MV-4-11 (cell line): ENCODE results near the gene USP11.
"Not testable (repeated sequence)": the region's sequence is repeated elsewhere in the genome, so short reads cannot be mapped to it uniquely, and the experiment has no call there.

Source experiments
- DNase-seq: peaks from one replicate; lab custom pipeline; 2025; lab: John Stamatoyannopoulos, UW

Gene USP11

DNA sequence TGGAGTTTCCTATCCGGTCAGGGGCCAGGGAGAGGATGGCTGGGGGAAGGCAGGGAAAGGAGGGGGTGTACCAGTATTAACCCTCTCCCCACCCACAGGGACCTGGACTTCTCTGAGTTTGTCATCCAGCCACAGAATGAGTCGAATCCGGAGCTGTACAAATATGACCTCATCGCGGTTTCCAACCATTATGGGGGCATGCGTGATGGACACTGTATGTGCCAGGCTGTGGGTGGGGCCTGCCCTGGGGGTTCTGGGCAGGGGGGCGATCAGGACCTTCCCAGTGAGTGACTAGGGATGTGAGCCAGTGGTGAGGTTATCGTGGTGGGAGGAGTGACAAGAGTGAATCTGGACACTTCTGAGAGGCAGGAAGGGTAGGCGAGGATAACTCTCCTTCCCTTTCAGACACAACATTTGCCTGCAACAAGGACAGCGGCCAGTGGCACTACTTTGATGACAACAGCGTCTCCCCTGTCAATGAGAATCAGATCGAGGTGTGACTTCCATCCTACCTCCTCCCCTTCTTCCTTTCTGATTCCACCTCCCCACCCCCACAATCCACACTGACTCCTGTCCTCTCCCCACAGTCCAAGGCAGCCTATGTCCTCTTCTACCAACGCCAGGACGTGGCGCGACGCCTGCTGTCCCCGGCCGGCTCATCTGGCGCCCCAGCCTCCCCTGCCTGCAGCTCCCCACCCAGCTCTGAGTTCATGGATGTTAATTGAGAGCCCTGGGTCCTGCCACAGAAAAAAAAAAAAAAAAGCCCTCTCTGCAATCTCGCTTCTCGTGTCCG lies 14.6 kb downstream of the USP11 start:
- no peak for DNase-seq

DNA sequence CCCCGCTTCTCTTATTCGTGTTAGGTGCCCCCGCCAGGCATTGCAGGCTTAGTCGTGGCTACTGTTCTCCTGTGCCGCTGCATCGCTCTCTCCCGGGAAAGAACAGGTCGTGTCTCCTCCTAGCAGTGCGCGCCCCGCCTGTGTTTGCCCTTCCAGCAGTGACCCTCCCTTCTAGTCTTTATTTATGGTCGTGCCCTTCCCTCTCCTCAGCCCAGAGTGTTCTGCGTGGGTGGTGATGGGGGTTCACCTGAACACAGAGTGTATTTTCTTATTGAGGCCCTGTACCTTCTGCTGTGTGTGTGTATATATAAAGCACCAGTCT lies 15.2 kb downstream of the USP11 start:
- no peak for DNase-seq

DNA sequence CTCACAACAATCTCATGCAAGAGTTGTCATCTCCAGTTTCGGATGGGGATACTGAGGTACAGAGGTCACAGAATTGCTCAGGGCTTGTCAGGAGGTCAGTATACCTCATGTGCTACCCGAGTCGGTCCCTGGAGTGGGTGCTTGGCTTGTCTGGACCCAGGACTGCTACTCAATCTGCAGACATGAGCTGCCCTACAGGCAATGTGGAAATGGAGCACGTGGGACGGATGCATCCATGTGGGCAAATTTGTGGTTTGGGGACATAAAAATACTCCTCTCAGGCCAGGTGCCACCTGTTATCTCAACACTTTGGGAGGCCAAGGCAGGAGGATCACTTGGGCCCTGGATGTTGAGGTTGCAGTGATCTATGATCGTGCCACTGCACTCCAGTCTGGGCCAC lies 15.8 kb downstream of the USP11 start:
- no peak for DNase-seq

DNA sequence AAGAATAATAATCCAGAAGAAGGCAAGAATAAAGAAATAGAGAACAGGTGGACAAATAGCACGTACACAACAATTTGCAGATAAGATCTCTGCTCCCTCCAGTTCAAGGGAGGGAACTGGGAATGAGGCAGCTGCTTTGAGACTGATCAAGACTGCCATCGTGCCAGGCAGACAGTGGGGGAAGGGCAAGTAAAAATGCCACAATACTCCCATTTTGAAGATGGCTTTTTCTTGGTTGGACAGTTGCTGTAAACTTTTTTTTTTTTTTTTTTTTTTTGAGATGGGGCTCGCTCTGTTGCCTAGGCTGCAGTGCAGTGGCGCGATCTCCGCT lies 17.2 kb downstream of the USP11 start:
- no peak for DNase-seq

DNA sequence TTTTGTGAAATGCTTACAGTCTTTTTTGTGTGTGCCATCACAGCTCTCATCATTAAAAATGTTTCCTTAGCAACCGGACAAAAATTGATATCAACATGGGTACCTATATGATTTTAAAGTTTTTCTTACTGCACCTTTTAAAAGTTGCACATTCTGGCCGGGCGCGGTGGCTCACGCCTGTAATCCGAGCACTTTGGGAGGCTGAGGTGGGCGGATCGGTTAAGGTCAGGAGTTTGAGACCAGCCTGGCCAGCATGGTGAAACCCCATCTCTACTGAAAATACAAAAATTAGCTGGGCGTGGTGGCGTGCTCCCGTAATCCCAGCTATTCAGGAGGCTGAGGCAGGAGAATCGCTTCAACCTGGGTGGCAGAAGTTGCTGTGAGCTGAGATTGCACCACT lies 24.8 kb downstream of the USP11 start:
- not testable (repeated sequence) for DNase-seq

DNA sequence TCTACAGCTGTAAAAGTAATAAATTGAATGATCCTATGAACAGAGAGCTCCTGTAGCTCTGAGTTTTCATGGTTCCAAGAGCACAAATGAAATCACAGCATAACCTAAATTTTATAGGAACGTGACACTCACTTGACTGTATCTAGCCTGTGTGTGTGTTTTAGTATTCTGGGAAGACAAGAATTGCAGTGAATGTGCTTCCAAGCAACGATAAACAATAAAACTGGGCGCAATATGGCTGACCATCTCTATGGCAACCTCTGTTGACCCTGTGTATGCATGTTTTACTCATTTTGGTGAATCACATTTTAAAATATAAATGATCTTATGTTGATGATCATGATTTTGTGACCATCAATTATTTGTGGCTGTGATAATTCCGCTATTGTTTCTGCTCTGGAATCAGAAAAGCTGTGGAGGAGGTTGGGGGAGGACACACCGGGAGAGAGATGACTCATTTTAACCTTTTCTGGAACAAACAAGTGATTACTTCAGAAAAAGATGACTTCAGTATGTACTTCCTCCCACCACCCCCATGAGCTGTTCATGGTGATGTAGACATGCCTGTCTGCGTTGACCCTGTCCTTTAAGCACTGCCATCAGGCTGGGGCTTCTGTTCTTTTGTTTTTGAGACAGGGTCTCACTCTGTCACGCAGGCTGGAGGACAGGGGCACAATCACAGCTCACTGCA lies 31.8 kb downstream of the USP11 start:
- peak; percentile 25 for DNase-seq

DNA sequence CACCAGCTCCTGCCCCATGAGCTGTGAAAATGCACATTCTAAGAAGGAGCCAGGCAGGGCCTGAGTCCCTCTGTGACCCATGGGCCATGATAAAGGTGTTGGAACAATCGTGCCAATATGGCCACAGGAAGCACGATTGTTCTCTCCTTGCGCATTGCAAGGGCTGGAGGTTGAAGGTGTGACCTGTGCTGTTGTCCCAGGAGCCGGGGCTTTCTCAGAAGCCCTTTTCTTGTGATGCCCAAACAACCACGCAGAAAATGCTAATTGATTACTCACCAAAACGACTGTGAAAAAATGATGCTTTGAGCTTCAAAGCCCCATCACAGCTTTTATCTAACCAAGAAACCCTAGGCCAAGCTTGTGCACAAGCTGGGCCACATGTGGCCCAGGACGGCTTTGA lies 33.8 kb downstream of the USP11 start:
- DNase-seq, result no peak

DNA sequence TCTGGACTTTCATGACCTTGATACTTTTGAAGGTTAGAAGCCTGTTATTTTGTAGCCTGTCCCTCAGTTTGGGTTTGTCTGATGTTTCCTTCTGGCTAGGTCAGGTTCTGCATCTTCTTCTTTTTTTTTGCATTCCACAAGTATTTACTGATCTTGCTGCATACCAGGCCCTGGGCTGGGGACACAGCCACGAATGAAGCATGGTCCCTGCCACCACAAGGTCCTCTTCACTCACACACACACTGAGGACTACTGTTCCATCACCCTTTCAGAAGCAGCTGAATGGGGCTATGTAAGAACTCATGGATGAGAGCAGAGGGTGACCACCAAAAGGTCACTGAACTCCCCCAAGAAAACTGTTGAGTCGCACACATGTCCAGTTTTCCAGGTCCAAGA lies 39.2 kb downstream of the USP11 start:
- no peak for DNase-seq

DNA sequence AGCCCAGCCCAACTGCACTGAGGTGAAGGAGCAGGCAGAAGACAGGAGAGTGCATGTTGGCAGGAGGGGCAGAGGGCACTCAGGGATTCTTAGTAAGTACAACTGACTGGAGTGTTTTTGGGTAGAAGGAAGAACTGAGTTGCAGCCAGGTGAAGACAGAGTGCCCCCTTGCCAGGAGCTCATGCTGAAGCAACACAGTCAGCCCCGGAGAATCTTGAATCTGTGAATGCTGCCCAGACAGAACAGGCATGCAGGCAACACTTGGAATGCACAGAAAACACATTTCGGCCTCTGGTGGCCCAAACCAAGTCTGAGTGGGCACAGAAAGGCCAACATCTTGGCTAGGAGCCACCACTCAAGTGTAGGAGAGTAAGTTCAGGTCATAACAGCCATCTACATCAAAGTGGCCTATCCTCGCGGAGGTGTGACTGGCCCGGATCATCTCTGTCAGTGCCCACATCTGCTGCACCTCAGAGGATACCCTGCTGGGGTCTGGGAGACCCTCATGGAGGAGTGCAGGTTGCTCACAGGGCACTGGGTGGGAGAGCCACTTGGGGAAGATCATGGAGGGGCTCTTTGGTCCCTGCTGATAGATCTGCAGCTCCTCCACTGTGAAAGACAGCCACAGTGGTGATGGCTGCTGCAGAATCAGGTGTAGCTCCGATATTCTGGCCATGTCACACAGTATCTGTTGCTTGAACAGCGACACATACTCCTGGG lies 40.4 kb downstream of the USP11 start:
- DNase-seq, result no peak

DNA sequence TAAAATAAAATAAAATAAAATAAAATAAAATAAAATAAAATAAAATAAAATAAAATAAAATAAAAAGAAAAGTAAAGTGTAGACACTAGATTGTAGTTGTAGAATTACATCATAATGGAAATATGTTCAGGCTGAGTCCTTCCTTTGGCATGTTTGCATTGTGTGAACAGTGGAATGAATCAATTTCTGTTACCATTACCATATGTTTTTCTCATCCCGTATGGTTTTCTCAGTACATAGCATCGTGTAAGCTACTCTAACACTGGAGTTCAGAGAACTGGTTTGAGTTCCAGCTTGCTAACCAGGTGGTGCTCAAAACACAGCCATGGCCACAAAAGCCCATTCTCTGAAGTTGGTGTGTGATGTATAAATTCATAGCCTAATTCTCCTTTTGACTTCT lies 45.9 kb downstream of the USP11 start:
- no peak for DNase-seq

DNA sequence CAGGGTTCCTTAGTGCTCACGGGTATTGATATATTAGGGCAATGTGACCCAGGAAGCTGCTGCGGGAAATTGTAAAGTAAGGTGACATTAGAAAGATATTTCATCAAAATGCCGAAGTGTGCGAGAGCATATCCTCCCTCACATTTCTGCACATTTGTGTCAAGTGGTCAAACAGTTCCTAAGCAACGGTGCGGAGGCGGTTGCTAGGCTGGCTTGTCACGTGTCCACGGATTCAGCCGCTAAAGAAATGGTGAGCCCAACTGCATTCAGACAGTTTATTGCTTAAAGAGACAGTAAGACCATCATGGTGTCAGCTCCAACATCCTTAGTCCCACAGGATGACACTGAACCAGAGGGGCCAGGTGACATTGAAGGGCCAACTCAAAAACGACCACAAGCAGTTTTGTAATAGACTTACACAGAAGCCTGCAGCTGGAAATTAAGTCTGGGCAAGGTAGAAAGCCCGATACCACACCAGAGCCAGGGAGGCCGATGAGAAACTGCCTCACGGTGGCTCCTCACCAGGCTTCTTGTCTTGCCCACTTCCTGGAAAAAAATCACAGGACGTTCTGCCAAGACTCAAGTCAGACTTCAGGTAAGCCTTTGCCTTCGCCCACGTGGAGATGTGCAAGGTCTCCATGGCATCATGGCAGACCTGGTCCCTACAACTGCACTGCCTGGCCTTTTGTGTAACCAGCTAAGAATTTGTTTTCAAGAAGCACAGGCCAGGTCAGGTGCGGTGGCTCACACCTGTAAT lies 50.4 kb downstream of the USP11 start:
- peak; percentile 77 for DNase-seq

DNA sequence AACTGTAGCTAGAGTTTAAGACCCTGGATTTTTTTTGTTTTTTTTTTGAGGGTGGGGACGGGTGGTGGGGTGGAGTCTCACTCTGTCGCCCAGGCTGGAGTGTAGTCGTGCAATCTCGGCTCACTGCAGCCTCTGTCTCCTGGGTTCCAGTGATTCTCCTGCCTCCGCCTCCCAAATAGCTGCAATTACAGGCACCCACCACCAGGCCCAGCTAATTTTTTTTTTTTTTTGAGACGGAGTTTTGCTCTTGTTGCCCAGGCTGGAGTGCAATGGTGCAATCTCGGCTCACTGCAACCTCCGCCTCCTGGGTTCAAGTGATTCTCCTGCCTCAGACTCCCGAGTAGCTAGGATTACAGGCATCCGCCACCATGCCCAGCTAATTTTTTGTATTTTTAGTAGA lies 51.8 kb downstream of the USP11 start:
- not testable (repeated sequence) for DNase-seq

DNA sequence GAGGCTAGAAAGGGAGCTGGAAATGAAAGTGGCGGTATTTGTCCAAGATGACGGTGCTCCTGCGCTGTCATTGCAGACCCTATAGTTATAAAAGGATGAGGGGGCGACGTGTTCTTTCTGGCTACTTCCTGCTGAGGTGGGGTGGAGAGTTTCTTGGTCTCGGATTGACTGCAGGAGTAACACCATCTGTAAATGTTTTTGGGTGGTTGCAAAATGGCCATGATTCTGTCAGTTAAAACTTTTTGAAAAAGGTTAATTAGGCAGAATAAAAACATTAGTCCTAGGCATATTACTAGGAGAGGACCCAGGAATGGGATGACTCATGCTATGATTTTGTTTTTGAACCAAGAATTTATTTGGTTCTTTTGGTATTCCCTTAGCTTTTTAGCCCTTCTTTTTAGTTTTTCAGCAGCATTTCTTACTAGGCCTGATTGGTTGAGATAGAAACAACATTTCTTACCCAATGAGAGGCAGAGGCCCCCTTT lies 53.1 kb downstream of the USP11 start:
- no peak for DNase-seq

DNA sequence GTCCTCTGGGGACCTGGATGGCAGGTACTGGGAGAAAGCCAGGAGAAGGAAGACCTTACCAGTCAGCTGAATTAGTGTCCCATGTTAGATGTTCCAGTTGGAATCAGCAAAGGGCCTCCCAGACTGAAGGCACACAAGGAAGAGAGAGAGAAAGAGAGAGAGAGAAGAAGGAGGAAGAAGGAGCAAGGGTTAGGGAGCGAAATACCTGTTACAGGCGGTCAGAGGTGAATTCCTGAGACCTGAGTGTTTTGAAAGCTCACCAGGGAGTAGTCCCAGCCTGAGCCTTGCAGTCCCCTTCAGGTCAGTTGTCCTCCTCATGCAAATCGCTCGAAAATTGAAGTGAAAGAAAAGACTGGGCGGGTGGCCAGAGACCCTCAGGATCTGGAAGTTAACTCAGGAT lies 60.3 kb downstream of the USP11 start:
- no peak for DNase-seq

DNA sequence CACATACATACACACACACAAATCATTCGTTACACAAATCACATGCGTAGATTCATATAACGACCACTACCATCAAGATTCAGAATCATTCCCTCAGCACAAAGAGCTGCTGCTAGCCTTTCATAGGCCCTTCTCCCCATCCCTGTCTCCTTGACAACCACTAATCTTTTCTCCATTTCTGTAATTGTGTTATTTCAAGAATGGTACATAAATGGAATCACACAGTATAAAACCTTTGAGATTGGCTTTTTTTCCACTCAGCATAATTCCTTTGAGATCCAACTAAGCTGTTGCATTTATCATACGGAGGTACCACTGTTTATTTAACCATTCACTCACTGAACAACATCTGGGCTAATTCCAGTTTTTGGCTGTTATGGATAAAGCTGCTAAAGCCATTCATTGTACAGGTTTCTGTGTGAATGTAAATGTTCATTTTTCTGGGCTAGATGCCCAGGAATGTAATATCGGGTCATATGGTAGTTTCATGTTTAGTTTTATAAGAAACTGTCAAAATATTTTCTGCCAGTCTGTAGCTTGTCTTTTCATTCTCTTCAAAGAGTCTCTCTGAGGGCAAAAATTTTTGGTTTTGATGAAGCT lies 64.1 kb downstream of the USP11 start:
- DNase-seq, result no peak

DNA sequence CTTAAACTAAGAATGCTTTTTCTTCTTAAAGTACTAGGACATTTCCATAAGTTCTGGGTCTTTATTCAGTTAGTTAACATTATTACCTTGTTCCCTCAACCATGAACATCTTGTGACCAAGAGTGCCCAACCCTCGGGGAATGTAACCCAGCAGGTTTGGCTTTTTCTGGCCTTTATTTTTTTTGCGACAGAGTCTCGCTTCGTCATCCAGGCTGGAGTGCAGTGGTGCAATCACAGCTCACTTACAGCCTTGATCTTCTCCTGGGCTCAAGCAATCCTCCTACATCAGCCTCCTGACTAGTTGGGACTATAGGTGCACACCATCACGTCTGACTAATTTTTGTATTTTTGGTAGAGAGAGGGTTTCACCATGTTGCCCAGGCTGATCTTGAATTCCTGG lies 65.1 kb downstream of the USP11 start:
- no peak for DNase-seq
